C4-2B (cell line): ENCODE measurements around the gene FGD2.

Source experiments
- CTCF ChIP-seq: fragments of 450-650 bp; conservative IDR thresholded peaks from 2 replicates; pipeline ENCODE4 v1.5.1; 2017; ENCODE audit warnings: mild to moderate bottlenecking
- ZFX ChIP-seq: fragments of 450-650 bp; IDR thresholded peaks from 2 replicates; pipeline ENCODE4 v1.6.1; 2017

DNA sequence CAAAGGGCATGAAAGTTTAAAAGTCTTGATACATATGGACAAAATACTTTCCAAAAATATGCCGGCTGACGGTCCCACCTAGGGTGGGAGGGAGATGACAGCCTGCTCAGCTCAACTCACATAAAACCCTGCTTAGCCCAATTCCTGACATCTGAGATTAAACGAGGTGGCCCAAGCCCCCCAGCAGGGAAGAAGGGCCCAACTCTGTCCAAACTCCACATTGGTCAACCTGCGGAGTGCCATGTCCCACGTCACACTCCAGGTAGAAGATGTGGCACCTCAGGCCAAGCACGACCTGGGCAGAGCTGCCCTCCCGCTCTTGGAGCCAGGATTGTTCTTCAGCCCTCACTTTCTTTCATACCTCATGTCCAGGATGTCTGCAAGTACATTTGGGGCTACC, 48.2 kb downstream of the FGD2 start:
- TF ChIP-seq CTCF: no peak
- no peak for TF ChIP-seq ZFX
